COLO829 (cell line): Measurements from ENCODE around the gene VPS35L.

Source experiments
- DNase-seq: peaks from one replicate; pipeline ENCODE4 v3.0.0; 2012; ENCODE audit warnings: low spot score

VPS35L gene

DNA sequence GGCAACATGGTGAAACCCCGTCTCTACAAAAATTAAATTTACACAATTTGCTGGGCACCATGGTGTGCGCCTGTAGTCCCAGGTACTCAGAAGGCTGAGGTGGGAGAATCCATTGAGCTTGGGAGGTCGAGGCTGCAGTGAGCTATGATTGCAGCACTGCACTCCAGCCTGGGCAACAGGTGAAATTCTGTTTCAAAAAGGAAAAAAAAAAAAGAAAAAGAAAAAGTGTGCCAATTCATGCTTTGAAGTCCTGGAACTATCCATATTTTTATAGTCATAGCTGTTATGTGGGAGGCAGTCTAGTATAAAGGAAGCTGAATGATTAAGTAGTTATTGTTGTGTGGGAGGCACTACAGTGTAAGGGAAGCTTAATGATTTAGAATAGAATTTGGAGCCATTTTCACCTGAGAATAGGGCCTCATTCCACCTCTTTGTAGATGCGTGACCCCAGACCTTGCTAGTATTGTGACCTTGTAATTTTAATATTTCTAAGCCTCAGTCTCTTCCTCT, 194.1 kb downstream of the VPS35L start:
- DNase-seq, result no peak
